Neural cell (in vitro differentiated cells): ENCODE data around the gene SARS2. TPM values are rescaled to one million over a fixed set of nuclear protein-coding genes. Genes with fewer than 3 reads are reported as not detected.

ENCODE experiments used
- H2AFZ ChIP-seq: fragments of 200-600, 300-800 bp; sonication (generic), shearing (Covaris generic); 2 replicates; pipeline ENCODE4 v1.6.0; 2014; ENCODE audit warnings: low read depth, mild to moderate bottlenecking, antibody characterized with exemption, low read length, moderate library complexity
- H3F3A ChIP-seq: fragments of 200-600 bp; shearing (Covaris generic); 2 replicates; pipeline ENCODE4 v1.6.1; 2016; ENCODE audit warnings: mild to moderate bottlenecking, moderate library complexity, mixed read lengths, antibody characterized with exemption, low read length; ENCODE audit not compliant: insufficient read depth, poor library complexity, severe bottlenecking
- H3K27ac ChIP-seq: fragments of 200-600, 300-800 bp; sonication (generic), shearing (Covaris generic); 2 replicates; pipeline ENCODE4 v1.5.1; 2014; ENCODE audit warnings: mild to moderate bottlenecking, low read length, moderate library complexity
- H3K27me3 ChIP-seq: fragments of 300-800, 200-600 bp; sonication (generic), shearing (Covaris generic); 2 replicates; pipeline ENCODE4 v1.6.0; 2014; ENCODE audit warnings: mild to moderate bottlenecking, low read depth, low read length, moderate library complexity; ENCODE audit not compliant: insufficient read depth
- H3K36me3 ChIP-seq: fragments of 300-800, 200-600 bp; sonication (generic), shearing (Covaris generic); 2 replicates; pipeline ENCODE4 v1.5.1; 2014; ENCODE audit warnings: mild to moderate bottlenecking, antibody characterized with exemption, low read length, moderate library complexity; ENCODE audit not compliant: insufficient read depth
- H3K4me2 ChIP-seq: fragments of 300-800, 200-600 bp; sonication (generic), shearing (Covaris generic); 2 replicates; pipeline ENCODE4 v1.6.0; 2014; ENCODE audit warnings: mild to moderate bottlenecking, low read length
- H3K4me3 ChIP-seq: fragments of 300-800, 200-600 bp; sonication (generic), shearing (Covaris generic); 2 replicates; pipeline ENCODE4 v1.5.1; 2014; ENCODE audit warnings: mild to moderate bottlenecking, low read length, moderate library complexity
- H3K79me2 ChIP-seq: fragments of 200-600 bp; shearing (Covaris generic); replicated peaks from 2 replicates; pipeline ENCODE4 v1.6.0; 2014; ENCODE audit warnings: mild to moderate bottlenecking, low read length, moderate library complexity; ENCODE audit not compliant: insufficient read depth
- H3K9ac ChIP-seq: fragments of 300-800, 200-600 bp; sonication (generic), shearing (Covaris generic); 2 replicates; pipeline ENCODE4 v1.6.1; 2016; ENCODE audit warnings: mild to moderate bottlenecking, low read length, mixed read lengths
- H3K9me2 ChIP-seq: fragments of 200-600 bp; shearing (Covaris generic); 2 replicates; pipeline ENCODE4 v1.6.1; 2016; ENCODE audit warnings: mild to moderate bottlenecking, low read length, mixed read lengths; ENCODE audit not compliant: insufficient read depth
- H3K9me3 ChIP-seq: fragments of 200-600, 300-800 bp; sonication (generic), shearing (Covaris generic); 2 replicates; pipeline ENCODE4 v1.6.1; 2016; ENCODE audit warnings: mild to moderate bottlenecking, mixed run types, low read length, moderate library complexity, mixed read lengths
- H4K20me1 ChIP-seq: fragments of 200-600 bp; shearing (Covaris generic); 2 replicates; pipeline ENCODE4 v1.6.1; 2016; ENCODE audit warnings: mild to moderate bottlenecking, mixed run types; ENCODE audit not compliant: insufficient read depth
- CTCF ChIP-seq: fragments of 450-650 bp; IDR thresholded peaks from 2 replicates; pipeline ENCODE4 v1.5.1; 2014; ENCODE audit warnings: antibody characterized with exemption, mild to moderate bottlenecking, moderate library complexity; ENCODE audit not compliant: poor library complexity, severe bottlenecking
- EP300 ChIP-seq: fragments of 450-650 bp; conservative IDR thresholded peaks from 2 replicates; pipeline ENCODE4 v1.6.1; 2014; ENCODE audit warnings: antibody characterized with exemption, mild to moderate bottlenecking, moderate library complexity; ENCODE audit not compliant: poor library complexity, severe bottlenecking
- EZH2 ChIP-seq: fragments of 200-600, 300-800 bp; shearing (Covaris generic), sonication (generic); IDR thresholded peaks from 2 replicates; pipeline ENCODE4 v1.6.1; 2014; ENCODE audit warnings: antibody characterized with exemption, low read length, borderline replicate concordance, mild to moderate bottlenecking; ENCODE audit not compliant: insufficient read depth, poor library complexity, severe bottlenecking
- MXI1 ChIP-seq: fragments of 450-650 bp; conservative IDR thresholded peaks from 2 replicates; pipeline ENCODE4 v1.6.1; 2014; ENCODE audit warnings: antibody characterized with exemption, mild to moderate bottlenecking; ENCODE audit not compliant: poor library complexity, severe bottlenecking
- POLR2AphosphoS5 ChIP-seq: IDR thresholded peaks from 2 replicates; pipeline ENCODE4 v1.6.1; 2012
- RAD21 ChIP-seq: fragments of 450-650 bp; conservative IDR thresholded peaks from 2 replicates; pipeline ENCODE4 v1.6.1; 2014; ENCODE audit warnings: antibody characterized with exemption, mild to moderate bottlenecking, moderate library complexity
- REST ChIP-seq: IDR thresholded peaks from 2 replicates; pipeline ENCODE4 v1.6.1; 2012; ENCODE audit warnings: borderline replicate concordance
- SMC3 ChIP-seq: fragments of 450-650 bp; conservative IDR thresholded peaks from 2 replicates; pipeline ENCODE4 v1.6.1; 2014; ENCODE audit warnings: antibody characterized with exemption, mild to moderate bottlenecking, moderate library complexity; ENCODE audit not compliant: poor library complexity
- TAF1 ChIP-seq: IDR thresholded peaks from 2 replicates; pipeline ENCODE4 v1.6.1; 2012; ENCODE audit warnings: low read depth
- polyA plus RNA-seq: library from polyadenylated mRNA; depleted of rRNA; stranded (reverse); fragments of >200 nt; gene quantifications from 2 replicates; pipeline ENCODE4 v1.2.3, GENCODE V29; 2014

Gene SARS2
- polyA plus RNA-seq, 1 donor from 2014 or later = 14.6 TPM

- Histone ChIP-seq H3K9me2 (no peaks in the 10 kb centered on the region), H4K20me1 (no peaks in the 10 kb centered on the region), H3K4me2 (no peak overlapping the region), H3K27me3 (no peaks in the 10 kb centered on the region), H2AFZ (no peak overlapping the region), H3K36me3 (no peaks in the 10 kb centered on the region), H3K9ac (no peak overlapping the region), H3K27ac (no peak overlapping the region), H3F3A (no peaks in the 10 kb centered on the region), H3K4me3 (no peak overlapping the region), H3K79me2 (no peaks in the 10 kb centered on the region), H3K9me3 (no peaks in the 10 kb centered on the region)
- TF ChIP-seq MXI1 = no peak
- no peak for TF ChIP-seq CTCF
- no peak for TF ChIP-seq POLR2AphosphoS5
- no peak for TF ChIP-seq SMC3
- no peak for TF ChIP-seq REST
- TF ChIP-seq TAF1 = no peak
- TF ChIP-seq RAD21 = no peak
- TF ChIP-seq EZH2 = no peak
- no peak for TF ChIP-seq EP300
These were observed 49.5 kb downstream of the SARS2 start for GRCh38 chr19:38880882-38881609.

- Histone ChIP-seq H3F3A (no peaks in the 10 kb centered on the region), H3K9me3 (no peaks in the 10 kb centered on the region), H3K36me3 (no peaks in the 10 kb centered on the region), H2AFZ (no peak overlapping the region), H3K27me3 (no peaks in the 10 kb centered on the region), H4K20me1 (no peaks in the 10 kb centered on the region), H3K4me2 (no peak overlapping the region), H3K27ac (no peak overlapping the region), H3K9ac (no peak overlapping the region), H3K4me3 (no peak overlapping the region), H3K9me2 (no peaks in the 10 kb centered on the region), H3K79me2 (no peaks in the 10 kb centered on the region)
- TF ChIP-seq CTCF (no peak), RAD21 (no peak), EZH2 (no peak), TAF1 (no peak), MXI1 (no peak), SMC3 (no peak), REST (no peak), EP300 (no peak)
These were observed 50.3 kb downstream of the SARS2 start for GRCh38 chr19:38880076-38880881.
